Lung (tissue), 12 donors: ENCODE data around the gene RIC8A. TPM values are rescaled to one million over a fixed set of nuclear protein-coding genes. Genes with fewer than 3 reads are reported as not detected.

ENCODE experiments used
- ATAC-seq: fragments of 200-7000 bp; cut with Tn5 transposase; one replicate; pipeline ENCODE4 v1.9.1; 2020; ENCODE audit warnings: moderate number of reproducible peaks; ENCODE audit not compliant: insufficient read depth, low FRiP score
- DNase-seq, 3 donors: peaks; one replicate each; pipeline ENCODE4 v3.0.0-alpha.2; 2013 to 2017
- H3K27ac ChIP-seq, 2 donors: one replicate each; pipeline ENCODE4 v1.5.1; 2013; ENCODE audit warnings: mild to moderate bottlenecking in 2 of 2, moderate library complexity in 2 of 2, control low read depth in 1 of 2, inconsistent platforms in 1 of 2, low read depth in 1 of 2, low read length in 1 of 2
- H3K27me3 ChIP-seq, 3 donors: one replicate each; pipeline ENCODE4 v1.5.1; 2013; ENCODE audit warnings: low read length in 2 of 3; ENCODE audit not compliant: control insufficient read depth in 3 of 3, insufficient read depth in 3 of 3
- H3K36me3 ChIP-seq, 4 donors: one replicate each; pipeline ENCODE4 v1.5.1; 2013; ENCODE audit warnings: low read length in 4 of 4, mild to moderate bottlenecking in 1 of 4, moderate library complexity in 1 of 4; ENCODE audit not compliant: control insufficient read depth in 4 of 4, insufficient read depth in 4 of 4
- H3K4me1 ChIP-seq, 5 donors: one replicate each; pipeline ENCODE4 v1.5.1; 2013; ENCODE audit warnings: low read length in 5 of 5, mild to moderate bottlenecking in 2 of 5, moderate library complexity in 1 of 5; ENCODE audit not compliant: control insufficient read depth in 5 of 5, insufficient read depth in 5 of 5
- H3K4me3 ChIP-seq: one replicate; pipeline ENCODE4 v1.5.1; 2013; ENCODE audit warnings: mild to moderate bottlenecking, control low read depth, moderate library complexity
- H3K9ac ChIP-seq, 2 donors: one replicate each; pipeline ENCODE4 v1.5.1; 2013; ENCODE audit warnings: low read length in 2 of 2, control low read depth in 1 of 2; ENCODE audit not compliant: insufficient read depth in 1 of 2
- H3K9me3 ChIP-seq, 4 donors: one replicate each; pipeline ENCODE4 v1.5.1; 2013; ENCODE audit warnings: low read length in 3 of 4, mild to moderate bottlenecking in 1 of 4, moderate library complexity in 1 of 4; ENCODE audit not compliant: control insufficient read depth in 4 of 4, insufficient read depth in 3 of 4
- CTCF ChIP-seq: IDR thresholded peaks from 2 replicates; pipeline ENCODE4 v1.5.1; 2012; ENCODE audit warnings: mild to moderate bottlenecking; ENCODE audit errors: control extremely low read depth, extremely low read depth
- WGBS, 2 donors: extraction: QIAGEN DNeasy Blood & Tissue Kit; methylation state at CpG; one replicate each; pipeline ENCODE4 v1.1.7; 2013; 5-methylcytosine and 5-hydroxymethylcytosine counted together
- polyA plus RNA-seq, 2 donors: library from polyadenylated mRNA; stranded (reverse); fragments of 200-250 nt; gene quantifications; one replicate each; pipeline ENCODE4 v1.2.1, GENCODE V29; 2013
- total RNA-seq, 2 donors: library from RNA; depleted of rRNA in 1 of 2; stranded (reverse); fragments of >200 nt in 1 of 2; gene quantifications; one replicate each; pipeline ENCODE4 v1.2.1, GENCODE V29; 2014 to 2021
- donor health status: control.
- donor health status: control.
- donor health status: Bipolar disorder and iron deficiency.
- donor health status: healthy.
- donor health status: DM: yes; HTN: yes; CAD: no.

RIC8A gene
- total and polyA plus RNA-seq, 4 donors, result 52.1 to 122 (median 93.6) TPM

- 48 to 58% methylated on average over 29 of the region's 29 CpGs for WGBS, 2 donors
- peaks cover 8 to 48% (median 46%) of the 10 kb centered on the region in 4 donors for H3K36me3 ChIP-seq
- no peaks in the 10 kb centered on the region for H3K9me3 ChIP-seq
- DNase-seq, result no peak
- H3K4me3 ChIP-seq, result peak overlapping the region; percentile 61
- peak overlapping the region in 1 of 2 donors; percentile 70 for H3K9ac ChIP-seq
- ATAC-seq, result no peak
- no peak for TF ChIP-seq CTCF
- H3K27ac ChIP-seq, result peak overlapping the region; percentile 73 to 97
- H3K4me1 ChIP-seq, result peaks cover 0 to 28% (median 18%) of the 10 kb centered on the region in 5 donors
- H3K27me3 ChIP-seq, result no peaks in the 10 kb centered on the region
These were observed 2.0 kb downstream of the RIC8A start for GRCh38 chr11:209275-210121.

- Histone ChIP-seq H3K36me3 (peaks cover 11 to 49% (median 46%) of the 10 kb centered on the region in 4 donors), H3K27me3 (no peaks in the 10 kb centered on the region), H3K4me3 (no peak overlapping the region), H3K27ac (peak overlapping the region in 1 of 2 donors; percentile 33), H3K9me3 (no peaks in the 10 kb centered on the region), H3K9ac (peak overlapping the region in 1 of 2 donors; percentile 26), H3K4me1 (peaks cover 0 to 28% (median 18%) of the 10 kb centered on the region in 5 donors)
- ATAC-seq (no peak), DNase-seq (no peak)
- no peak for TF ChIP-seq CTCF
- WGBS, 2 donors, result 88 to 94% methylated on average over 9 of the region's 9 CpGs
These were observed 2.8 kb downstream of the RIC8A start for GRCh38 chr11:210122-210802.

- peak overlapping the region in 1 of 2 donors; percentile 29 for H3K27ac ChIP-seq
- no peaks in the 10 kb centered on the region for H3K9me3 ChIP-seq
- no peaks in the 10 kb centered on the region for H3K27me3 ChIP-seq
- WGBS, 2 donors, result 91 to 93% methylated on average over 5 of the region's 5 CpGs
- H3K4me1 ChIP-seq, result peaks cover 0 to 26% (median 15%) of the 10 kb centered on the region in 5 donors
- peaks cover 11 to 45% (median 45%) of the 10 kb centered on the region in 4 donors for H3K36me3 ChIP-seq
- TF ChIP-seq CTCF, result no peak
- H3K4me3 ChIP-seq, result no peak overlapping the region
- no peak overlapping the region for H3K9ac ChIP-seq
- no peak for DNase-seq
- ATAC-seq, result no peak
These were observed 3.3 kb downstream of the RIC8A start for GRCh38 chr11:210803-211180.
